Activated CD8-positive, alpha-beta T cell treated with anti-CD3 and anti-CD28 coated beads for 36 hours (primary cell): ENCODE data around the gene TFDP1. TPM values are rescaled to one million over a fixed set of nuclear protein-coding genes. Genes with fewer than 3 reads are reported as not detected.

ENCODE experiments used
- ATAC-seq: fragments of 200-7000 bp; cut with Tn5 transposase; one replicate; pipeline ENCODE4 v1.10.0; 2021; ENCODE audit warnings: mild to moderate bottlenecking, moderate library complexity
- CTCF ChIA-PET: fragments of 350-600 bp; sonication (Branson Sonifier 250); formaldehyde crosslinking; loops from one replicate; lab custom pipeline; 2021; ENCODE audit warnings: antibody characterized with exemption; lab: Charles Lee
- POLR2A ChIA-PET: fragments of 350-600 bp; sonication (Branson Sonifier 250); formaldehyde crosslinking; loops from one replicate; lab custom pipeline; 2021; ENCODE audit warnings: antibody characterized with exemption; lab: Charles Lee
- DNase-seq: peaks from one replicate; pipeline ENCODE4 v3.0.0-alpha.2; 2020
- H3K27ac Mint-ChIP-seq: one replicate; pipeline ENCODE4 v1.8.0; 2021; ENCODE audit warnings: mild to moderate bottlenecking, mixed read lengths
- H3K27me3 Mint-ChIP-seq: one replicate; pipeline ENCODE4 v1.8.0; 2021; ENCODE audit warnings: mixed read lengths
- H3K36me3 Mint-ChIP-seq: one replicate; pipeline ENCODE4 v1.8.0; 2021; ENCODE audit warnings: low read depth, mixed read lengths
- H3K4me1 Mint-ChIP-seq: one replicate; pipeline ENCODE4 v1.8.0; 2021; ENCODE audit warnings: low read depth, mixed read lengths
- H3K4me3 Mint-ChIP-seq: one replicate; pipeline ENCODE4 v1.8.0; 2021; ENCODE audit warnings: mild to moderate bottlenecking, moderate library complexity, mixed read lengths
- H3K9me3 Mint-ChIP-seq: one replicate; pipeline ENCODE4 v1.8.0; 2021; ENCODE audit warnings: mixed read lengths
- intact Hi-C: fragments of 100-400 bp; cut with micrococcal nuclease; formaldehyde crosslinking; loops from one replicate; pipeline ENCODE4 v1.10.0; 2022
- total RNA-seq, 2 experiments: library from RNA; stranded (reverse); gene quantifications; one replicate each; pipeline ENCODE4 v1.2.3, GENCODE V29; 2021
- TF ChIP-seq, protein P1 (sequence below): fragments of 200-600 bp; IDR thresholded peaks from one replicate; pipeline ENCODE4 v1.8.0; 2022; ENCODE audit warnings: antibody characterized with exemption, mild to moderate bottlenecking

Gene TFDP1
- total RNA-seq, 2 experiments from 2014 or later = 174 to 184 TPM

- CTCF ChIA-PET = no interaction called here
- DNase-seq (no peak), ATAC-seq (no peak)
- peaks cover 12% of the 10 kb centered on the region for H3K4me1 Mint-ChIP-seq
- POLR2A ChIA-PET = interaction anchor here (0.5 kb wide), 1 partner anchor 194 kb away, joined by 3 read pairs; no protein-coding TSS in a partner anchor
- no peaks in the 10 kb centered on the region for H3K27me3 Mint-ChIP-seq
- intact Hi-C loops = no loop called here
- TF ChIP-seq, protein P1, sequence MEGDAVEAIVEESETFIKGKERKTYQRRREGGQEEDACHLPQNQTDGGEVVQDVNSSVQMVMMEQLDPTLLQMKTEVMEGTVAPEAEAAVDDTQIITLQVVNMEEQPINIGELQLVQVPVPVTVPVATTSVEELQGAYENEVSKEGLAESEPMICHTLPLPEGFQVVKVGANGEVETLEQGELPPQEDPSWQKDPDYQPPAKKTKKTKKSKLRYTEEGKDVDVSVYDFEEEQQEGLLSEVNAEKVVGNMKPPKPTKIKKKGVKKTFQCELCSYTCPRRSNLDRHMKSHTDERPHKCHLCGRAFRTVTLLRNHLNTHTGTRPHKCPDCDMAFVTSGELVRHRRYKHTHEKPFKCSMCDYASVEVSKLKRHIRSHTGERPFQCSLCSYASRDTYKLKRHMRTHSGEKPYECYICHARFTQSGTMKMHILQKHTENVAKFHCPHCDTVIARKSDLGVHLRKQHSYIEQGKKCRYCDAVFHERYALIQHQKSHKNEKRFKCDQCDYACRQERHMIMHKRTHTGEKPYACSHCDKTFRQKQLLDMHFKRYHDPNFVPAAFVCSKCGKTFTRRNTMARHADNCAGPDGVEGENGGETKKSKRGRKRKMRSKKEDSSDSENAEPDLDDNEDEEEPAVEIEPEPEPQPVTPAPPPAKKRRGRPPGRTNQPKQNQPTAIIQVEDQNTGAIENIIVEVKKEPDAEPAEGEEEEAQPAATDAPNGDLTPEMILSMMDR = no peak
- H3K36me3 Mint-ChIP-seq = peaks cover 38% of the 10 kb centered on the region
- no peak overlapping the region for H3K4me3 Mint-ChIP-seq
- H3K9me3 Mint-ChIP-seq = no peaks in the 10 kb centered on the region
- no peak overlapping the region for H3K27ac Mint-ChIP-seq
Observed at GRCh38 chr13:113643593-113643992, 59.0 kb downstream of the TFDP1 start.

- POLR2A ChIA-PET = no interaction called here
- CTCF ChIA-PET = interaction anchor here (1.0 kb wide), 1 partner anchor 186 kb away, joined by 3 read pairs; no protein-coding TSS in a partner anchor
- H3K27ac Mint-ChIP-seq = no peak overlapping the region
- peaks cover 12% of the 10 kb centered on the region for H3K4me1 Mint-ChIP-seq
- H3K27me3 Mint-ChIP-seq = no peaks in the 10 kb centered on the region
- no peak for DNase-seq
- H3K9me3 Mint-ChIP-seq = no peaks in the 10 kb centered on the region
- TF ChIP-seq, protein P1 = no peak
- ATAC-seq = no peak
- no peak overlapping the region for H3K4me3 Mint-ChIP-seq
- intact Hi-C loops = no loop called here
- H3K36me3 Mint-ChIP-seq = peaks cover 29% of the 10 kb centered on the region
Observed at GRCh38 chr13:113644800-113645199, 60.2 kb downstream of the TFDP1 start.

DNA sequence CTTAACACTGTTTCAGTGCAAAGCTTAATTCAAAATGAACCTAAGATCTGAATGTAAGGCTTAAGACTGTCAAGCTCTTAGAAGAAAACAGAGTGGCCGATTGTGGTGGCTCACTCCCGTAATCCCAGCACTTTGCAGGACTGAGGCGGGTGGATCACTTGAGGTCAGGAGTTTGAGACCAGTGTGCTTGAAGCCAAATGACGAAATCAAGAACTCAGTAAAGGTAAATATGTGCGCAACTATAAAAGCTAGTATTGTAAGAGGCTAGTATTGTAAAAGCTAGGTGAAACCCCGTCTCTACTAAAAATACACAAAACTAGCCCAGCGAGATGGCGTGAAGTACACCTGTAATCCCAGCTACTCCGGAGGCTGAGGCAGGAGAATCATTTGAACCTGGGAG, 60.8 kb downstream of the TFDP1 start:
- TF ChIP-seq, protein P1 = no peak
- no peak overlapping the region for H3K27ac Mint-ChIP-seq
- POLR2A ChIA-PET = no interaction called here
- no peak for ATAC-seq
- no peak for DNase-seq
- H3K9me3 Mint-ChIP-seq = no peaks in the 10 kb centered on the region
- CTCF ChIA-PET = interaction anchor here (1.0 kb wide), 1 partner anchor 187 kb away, joined by 3 read pairs; no protein-coding TSS in a partner anchor
- intact Hi-C loops = no loop called here
- H3K4me1 Mint-ChIP-seq = peaks cover 12% of the 10 kb centered on the region
- no peak overlapping the region for H3K4me3 Mint-ChIP-seq
- H3K36me3 Mint-ChIP-seq = peaks cover 24% of the 10 kb centered on the region
- no peaks in the 10 kb centered on the region for H3K27me3 Mint-ChIP-seq

- CTCF ChIA-PET = no interaction called here
- no peak for DNase-seq
- H3K4me3 Mint-ChIP-seq = no peak overlapping the region
- TF ChIP-seq, protein P1 = no peak
- H3K27me3 Mint-ChIP-seq = no peaks in the 10 kb centered on the region
- peaks cover 12% of the 10 kb centered on the region for H3K4me1 Mint-ChIP-seq
- H3K36me3 Mint-ChIP-seq = peaks cover 17% of the 10 kb centered on the region
- intact Hi-C loops = no loop called here
- no peaks in the 10 kb centered on the region for H3K9me3 Mint-ChIP-seq
- no peak for ATAC-seq
- no peak overlapping the region for H3K27ac Mint-ChIP-seq
- POLR2A ChIA-PET = interaction anchor here (0.6 kb wide), 1 partner anchor 12 kb away, joined by 3 read pairs; the partner anchor contains the start of gene ATP4B
Observed at GRCh38 chr13:113646376-113646775, 61.8 kb downstream of the TFDP1 start.

- ChIA-PET CTCF (no interaction called here), POLR2A (interaction anchor here (0.6 kb wide), 1 partner anchor 11 kb away, joined by 3 read pairs; the partner anchor contains the start of gene ATP4B)
- Mint-ChIP-seq H3K4me3 (no peak overlapping the region), H3K27ac (no peak overlapping the region), H3K36me3 (peaks cover 12% of the 10 kb centered on the region), H3K4me1 (peaks cover 12% of the 10 kb centered on the region), H3K9me3 (no peaks in the 10 kb centered on the region), H3K27me3 (no peaks in the 10 kb centered on the region)
- intact Hi-C loops = no loop called here
- TF ChIP-seq, protein P1 = no peak
- peak; percentile 47 for ATAC-seq
- DNase-seq = peak; percentile 13
Observed at GRCh38 chr13:113646921-113647340, 62.4 kb downstream of the TFDP1 start.
